HG03039 (cell line): ENCODE measurements around the gene ASMTL.
"Not testable (repeated sequence)": the region's sequence is repeated elsewhere in the genome, so short reads cannot be mapped to it uniquely, and the experiment has no call there.

Experiments
- ATAC-seq: cut with Tn5 transposase; IDR thresholded peaks from one replicate; pipeline ENCODE4 v1.9.1; 2021; ENCODE audit warnings: mild to moderate bottlenecking, moderate library complexity; ENCODE audit not compliant: unreplicated experiment

Gene ASMTL

GRCh38 chrX:1452516-1453394 lies at the start of gene ASMTL:
Gene ASMTL (minus strand): TSS chrX:1452909. CDS start chrX:1452840, 69 bp downstream.
- peak; percentile 52 for ATAC-seq

- ATAC-seq = no peak
Measured at GRCh38 chrX:1502241-1502640, 49.5 kb upstream of the ASMTL start.

- peak; percentile 52 for ATAC-seq
Measured at GRCh38 chrX:1500701-1501624, 48.3 kb upstream of the ASMTL start.

- ATAC-seq = no peak
Measured at GRCh38 chrX:1496076-1496475, 43.4 kb upstream of the ASMTL start.

GRCh38 chrX:1493877-1494510 lies 41.3 kb upstream of the ASMTL start:
- peak; percentile 50 for ATAC-seq

- peak; percentile 9 for ATAC-seq
Measured at GRCh38 chrX:1493412-1493811, 40.7 kb upstream of the ASMTL start.

- ATAC-seq = no peak
Measured at GRCh38 chrX:1492421-1493012, 39.8 kb upstream of the ASMTL start.

GRCh38 chrX:1491851-1492349 lies 39.2 kb upstream of the ASMTL start:
- peak; percentile 58 for ATAC-seq

- ATAC-seq = not testable (repeated sequence)
Measured at GRCh38 chrX:1491248-1491647, 38.5 kb upstream of the ASMTL start.

GRCh38 chrX:1490723-1491122 lies 38.0 kb upstream of the ASMTL start:
- not testable (repeated sequence) for ATAC-seq

- ATAC-seq = not testable (repeated sequence)
Measured at GRCh38 chrX:1489354-1489753, 36.6 kb upstream of the ASMTL start.

GRCh38 chrX:1488745-1489144 lies 36.0 kb upstream of the ASMTL start:
- ATAC-seq = no peak

GRCh38 chrX:1488141-1488540 lies 35.4 kb upstream of the ASMTL start:
- ATAC-seq = no peak

- ATAC-seq = no peak
Measured at GRCh38 chrX:1487401-1487800, 34.7 kb upstream of the ASMTL start.

GRCh38 chrX:1486749-1487361 lies 34.1 kb upstream of the ASMTL start:
- ATAC-seq = no peak

- no peak for ATAC-seq
Measured at GRCh38 chrX:1486177-1486576, 33.5 kb upstream of the ASMTL start.

- ATAC-seq = no peak
Measured at GRCh38 chrX:1485033-1485432, 32.3 kb upstream of the ASMTL start.

- no peak for ATAC-seq
Measured at GRCh38 chrX:1484638-1485019, 31.9 kb upstream of the ASMTL start.

- ATAC-seq = peak; percentile 44
Measured at GRCh38 chrX:1483843-1484637, 31.3 kb upstream of the ASMTL start.
